Measurements from ENCODE around the gene G3BP1.
A peak's percentile ranks its signal among the peaks of the same experiment; 100 is the strongest.
"Not testable (repeated sequence)": the region's sequence is repeated elsewhere in the genome, so short reads cannot be mapped to it uniquely, and the experiment has no call there.

The G3BP1 gene

DNA sequence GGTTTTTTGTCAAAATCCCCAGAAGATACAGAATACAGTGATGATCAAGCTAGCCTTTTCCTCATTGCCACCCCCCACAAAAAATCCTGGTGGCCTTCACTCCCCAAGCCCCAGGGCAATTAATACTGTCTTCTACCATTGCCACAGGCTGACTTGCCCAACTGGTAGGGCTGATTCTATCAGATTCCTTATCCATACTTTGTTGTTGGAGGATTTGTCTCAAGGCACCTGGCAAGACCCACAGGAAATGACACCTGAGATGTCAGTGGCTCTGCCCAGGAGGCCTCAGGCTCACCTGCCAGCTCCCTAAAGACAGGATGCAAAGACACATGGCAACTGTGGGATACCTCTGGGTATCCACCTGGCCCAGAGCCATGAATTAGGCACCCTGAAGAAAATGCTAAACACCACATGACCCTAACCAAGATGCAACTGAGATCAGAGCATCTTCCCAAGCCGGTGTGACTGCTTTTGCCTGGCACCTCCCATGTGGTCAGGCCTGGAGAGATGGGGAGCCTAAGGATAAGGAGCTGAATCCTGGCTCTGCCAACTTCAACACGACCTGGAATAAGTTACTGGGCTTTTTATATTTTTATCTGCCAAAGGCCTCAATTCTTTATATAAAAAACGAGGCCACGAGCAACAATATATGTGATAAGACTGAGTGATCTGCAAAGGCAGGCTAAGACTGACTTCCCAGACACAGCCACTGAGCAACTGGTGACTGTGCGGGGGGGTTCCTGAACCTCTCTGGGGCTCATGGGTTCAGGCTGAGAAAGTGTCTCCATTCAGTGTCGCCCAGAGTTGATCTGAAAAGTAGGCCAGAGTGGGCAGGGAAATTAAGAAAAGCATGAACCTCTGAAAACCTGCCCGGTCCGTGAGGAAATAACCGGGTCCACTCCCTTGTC is 14.3 kb upstream of the G3BP1 start:
- no peak for DNase-seq

GRCh38 chr5:151758141-151758429 is 13.7 kb upstream of the G3BP1 start:
- no peak for DNase-seq

- peak; percentile 92 for DNase-seq
Measured at GRCh38 chr5:151758430-151759241, 13.1 kb upstream of the G3BP1 start, which contains the start of gene ATOX1. TSS of gene ATOX1 (minus strand) at chr5:151758631. CDS start at chr5:151758551, 80 bp downstream.

GRCh38 chr5:151764801-151765200 is 7.0 kb upstream of the G3BP1 start:
- no peak for DNase-seq

DNA sequence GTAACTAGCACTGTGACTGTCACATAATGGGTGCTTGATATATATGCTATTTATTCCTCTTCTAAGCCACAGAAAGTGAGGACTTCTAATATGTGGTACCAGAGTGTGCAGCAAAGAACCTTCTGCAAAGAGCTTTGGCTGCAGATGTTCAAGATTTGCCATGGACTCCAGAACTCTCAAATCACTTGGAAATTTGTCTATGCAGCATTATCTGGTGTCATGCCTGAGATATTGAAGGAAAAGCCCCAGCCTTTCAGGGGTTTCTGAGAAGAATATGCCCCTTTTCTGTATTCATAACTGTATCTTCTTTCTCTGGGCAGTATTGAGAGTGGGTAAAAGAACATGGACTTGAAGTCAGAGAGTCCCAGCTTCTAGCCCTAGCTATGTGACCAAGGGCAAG is 4.8 kb upstream of the G3BP1 start:
- DNase-seq, result no peak

DNA sequence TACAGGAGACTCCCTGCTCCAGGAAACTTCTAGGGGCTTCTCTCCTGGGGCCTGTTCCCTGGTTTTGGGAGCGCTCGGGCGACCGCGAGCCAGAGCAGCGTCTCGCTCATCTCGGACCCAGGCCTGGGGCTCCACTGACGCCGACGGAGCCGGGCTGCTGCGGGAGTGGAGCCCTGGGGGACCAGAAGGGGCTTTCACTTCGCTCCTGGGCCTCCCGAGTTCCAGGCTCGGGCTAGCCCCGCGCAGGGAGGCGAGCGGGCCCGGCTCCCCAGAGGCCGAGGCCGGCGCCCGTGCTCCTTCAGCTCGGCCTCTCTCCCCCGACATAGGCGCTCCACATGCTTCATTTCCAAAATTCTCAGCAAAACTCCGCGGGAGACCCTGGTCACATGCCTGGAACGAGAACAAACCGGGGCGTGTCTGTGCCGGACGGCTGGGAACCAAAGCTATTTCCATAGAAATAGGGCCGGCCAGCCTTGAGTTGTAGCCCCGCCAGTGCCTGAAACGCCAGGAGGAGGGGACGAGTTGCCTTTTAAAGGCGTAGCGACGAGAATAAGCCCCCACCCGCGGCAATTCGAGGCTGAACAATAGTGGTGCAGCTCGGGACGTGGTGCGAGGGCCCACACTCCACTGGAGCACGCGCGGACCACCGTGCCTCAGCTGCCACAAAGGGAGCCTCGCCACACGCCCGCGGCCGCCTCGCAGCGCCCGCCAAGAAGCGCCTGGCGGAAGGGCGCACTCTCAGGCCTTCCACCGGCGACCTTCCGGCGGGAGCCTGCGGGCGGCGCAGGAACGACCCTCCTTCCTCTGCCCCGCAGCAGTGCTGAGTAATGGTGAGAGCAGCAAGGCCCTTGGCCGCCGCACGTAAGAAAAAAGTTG is 1.1 kb upstream of the G3BP1 start:
- DNase-seq, result peak; percentile 77

GRCh38 chr5:151772029-151772845 is 483 bp downstream of the G3BP1 start:
- DNase-seq, result peak; percentile 87

DNA sequence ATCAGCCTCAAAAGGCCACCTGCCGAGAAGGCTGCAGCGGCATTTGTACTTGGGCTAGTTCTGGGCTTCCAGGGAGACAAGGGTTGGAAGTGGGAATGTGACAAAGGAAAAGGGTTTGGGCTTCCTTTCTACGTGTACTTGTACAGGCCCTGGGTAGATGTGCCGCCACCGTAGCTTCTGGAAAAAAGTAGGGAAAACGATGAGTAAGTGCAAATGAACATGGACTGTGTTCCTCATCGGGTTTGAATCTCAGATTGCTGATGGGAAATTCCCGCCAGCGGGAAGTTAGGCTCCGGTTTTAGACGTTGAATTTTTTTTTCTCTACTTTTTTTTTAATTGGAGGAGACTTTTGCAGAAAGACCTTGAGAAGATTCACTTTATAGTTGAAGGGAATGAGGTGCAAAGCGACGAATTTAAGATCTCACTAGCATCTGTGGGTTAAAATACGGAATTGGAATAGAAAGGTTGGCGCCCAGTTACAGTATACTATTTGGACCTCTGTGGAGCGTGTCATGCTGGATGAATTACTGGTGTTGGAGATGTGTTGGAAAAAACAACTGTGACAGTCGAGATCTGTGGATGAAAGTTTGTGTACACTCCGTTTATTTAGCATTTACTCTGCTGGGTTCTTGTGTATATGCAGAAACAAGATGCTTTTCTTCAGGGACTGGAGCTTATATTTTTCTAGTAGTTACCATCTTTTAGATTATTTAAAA is 1.2 kb downstream of the G3BP1 start:
- no peak for DNase-seq

DNA sequence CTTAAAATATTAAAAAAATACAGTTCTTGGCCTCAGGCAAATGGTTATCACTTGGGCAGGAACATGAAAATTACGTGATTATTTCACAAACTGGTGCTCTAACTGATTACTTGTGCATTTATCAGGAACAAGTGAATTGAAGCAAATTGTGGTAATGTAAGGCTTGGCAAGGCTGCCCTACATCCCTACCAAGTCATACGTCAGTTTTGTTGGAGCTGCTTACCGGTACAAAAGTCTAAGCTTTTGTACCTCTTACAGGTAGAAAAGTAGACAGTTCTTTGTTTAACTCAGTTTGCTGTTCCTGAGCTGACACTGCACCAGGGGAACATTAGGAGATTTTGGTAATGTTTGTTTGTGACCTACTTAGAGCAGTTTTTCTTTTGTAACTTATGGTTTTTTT is 2.2 kb downstream of the G3BP1 start:
- DNase-seq, result no peak

DNA sequence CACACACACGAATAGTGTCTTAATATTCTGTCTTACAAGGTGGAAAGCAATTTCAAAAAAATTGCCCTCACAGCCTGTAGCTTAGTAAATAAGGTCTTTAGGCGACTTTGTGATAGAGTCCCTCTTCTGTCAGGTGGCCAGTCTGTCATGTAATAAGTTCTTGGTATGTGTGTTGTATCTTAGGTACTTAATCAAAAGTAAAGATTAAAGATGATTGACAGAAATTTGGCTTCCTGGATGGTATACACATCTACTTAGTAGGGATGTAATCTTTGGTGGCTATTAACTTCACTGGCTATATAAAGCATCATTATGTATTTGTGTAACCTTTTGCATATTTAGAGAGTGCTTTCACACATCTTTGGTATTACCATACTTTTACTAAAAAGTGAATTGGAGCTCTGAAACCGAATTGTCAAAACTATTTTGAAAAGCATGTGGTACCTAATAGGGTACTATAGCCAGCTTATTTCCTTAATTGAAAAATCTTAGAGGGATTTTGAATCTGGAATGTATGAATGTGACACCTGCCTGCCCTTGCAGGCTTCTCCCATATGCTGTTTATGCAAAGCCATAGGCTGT is 3.4 kb downstream of the G3BP1 start:
- DNase-seq, result no peak

DNA sequence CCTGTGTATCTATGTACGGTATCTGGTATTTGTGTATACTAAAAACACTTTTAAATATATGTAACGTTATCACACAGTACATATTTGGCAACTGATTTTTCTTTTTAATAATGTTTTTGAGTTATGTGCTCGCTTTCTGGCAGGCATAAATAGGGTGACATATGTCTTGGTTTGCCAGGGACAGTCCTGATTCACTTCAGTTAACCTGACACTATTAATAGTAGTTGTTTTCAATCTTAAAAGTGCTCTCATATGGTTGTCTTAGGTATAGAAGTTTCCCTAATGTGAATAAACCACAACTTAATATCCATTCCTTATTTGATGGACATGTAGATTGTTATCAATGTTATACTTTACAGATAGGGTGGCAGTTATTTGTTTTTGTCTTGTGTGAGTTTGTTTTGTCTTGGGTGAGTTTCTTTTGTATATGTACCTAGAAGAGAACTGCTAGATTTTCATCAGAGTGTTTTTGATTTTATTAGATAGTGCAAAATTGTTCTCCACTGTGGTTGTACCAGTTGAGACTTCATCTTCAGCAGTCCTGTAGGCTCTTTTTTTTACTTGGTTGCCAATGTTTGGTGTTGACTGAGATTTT is 7.9 kb downstream of the G3BP1 start:
- DNase-seq, result no peak

- DNase-seq, result no peak
Measured at GRCh38 chr5:151780348-151780747, 8.6 kb downstream of the G3BP1 start.

- DNase-seq, result no peak
Measured at GRCh38 chr5:151781201-151781600, 9.4 kb downstream of the G3BP1 start.

DNA sequence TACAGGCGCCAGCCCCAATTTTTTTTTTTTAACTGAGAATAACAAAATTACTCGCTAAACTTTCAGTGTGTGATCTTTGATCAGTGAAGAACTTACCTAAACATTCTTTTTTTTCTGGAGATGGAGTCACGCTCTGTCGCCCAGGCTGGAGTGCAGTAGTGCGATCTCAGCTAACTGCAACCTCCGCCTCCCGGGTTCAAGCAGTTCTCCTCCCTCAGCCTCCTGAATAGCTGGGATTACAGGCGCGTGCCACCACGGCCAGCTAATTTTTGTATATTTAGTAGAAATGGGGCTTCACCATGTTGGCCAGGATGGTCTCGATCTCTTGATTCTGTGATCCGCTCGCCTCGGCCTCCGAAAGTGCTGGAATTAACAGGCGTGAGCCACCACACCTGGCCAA is 11.9 kb downstream of the G3BP1 start:
- not testable (repeated sequence) for DNase-seq

- DNase-seq, result no peak
Measured at GRCh38 chr5:151784141-151784540, 12.4 kb downstream of the G3BP1 start.

DNA sequence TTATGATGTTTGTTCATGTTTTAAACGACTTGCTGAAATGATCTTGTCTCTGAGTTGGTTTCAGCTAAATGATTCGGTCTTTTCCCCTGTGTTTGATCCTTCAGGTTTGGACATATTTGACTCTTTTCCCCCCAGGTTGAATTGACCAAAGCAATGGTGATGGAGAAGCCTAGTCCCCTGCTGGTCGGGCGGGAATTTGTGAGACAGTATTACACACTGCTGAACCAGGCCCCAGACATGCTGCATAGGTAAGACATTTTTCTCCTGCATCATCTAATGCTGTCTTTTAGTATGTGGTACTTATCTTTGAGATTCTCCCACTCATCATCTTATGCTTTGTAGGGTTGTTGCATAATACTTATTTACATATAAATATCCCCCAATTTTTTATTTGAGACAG is 14.7 kb downstream of the G3BP1 start:
- DNase-seq, result no peak

DNA sequence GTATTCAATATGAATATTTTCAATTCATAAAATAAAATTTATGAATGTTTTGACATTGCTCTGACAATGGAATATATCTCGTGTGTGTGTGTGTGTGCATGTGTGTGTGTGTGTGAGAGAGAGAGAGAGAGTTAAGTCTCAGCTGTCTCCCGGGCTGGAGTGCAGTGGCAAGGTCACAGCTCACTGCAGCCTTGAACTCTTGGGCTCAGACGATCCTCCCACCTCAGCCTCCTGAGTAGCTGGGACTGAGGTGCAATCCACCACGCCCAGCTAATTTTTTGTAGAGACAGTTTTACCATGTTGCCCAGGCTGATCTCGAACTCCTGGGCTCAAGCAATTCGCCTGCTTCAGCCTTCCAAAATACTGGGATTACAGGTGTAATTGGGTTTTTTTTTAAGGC is 16.1 kb downstream of the G3BP1 start:
- no peak for DNase-seq

DNA sequence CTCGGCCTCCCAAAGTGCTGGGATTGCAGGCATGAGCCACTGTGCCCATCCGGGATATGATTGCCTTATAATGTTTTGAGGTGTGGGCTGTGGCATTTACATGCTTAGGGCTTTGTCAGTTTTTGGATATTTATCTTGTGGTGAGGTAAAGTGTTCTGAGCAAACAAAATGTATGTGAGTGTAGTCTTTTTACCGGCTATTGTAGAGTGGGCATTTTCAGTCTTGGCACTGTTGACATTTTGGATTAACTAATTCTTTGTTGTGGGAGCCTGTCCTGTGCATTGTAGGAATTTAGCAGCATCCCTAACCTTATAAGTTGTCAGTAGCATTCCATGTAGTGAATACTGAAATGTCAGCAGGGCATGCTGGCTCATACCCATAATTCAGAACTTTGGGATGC is 21.6 kb downstream of the G3BP1 start:
- no peak for DNase-seq

- no peak for DNase-seq
Measured at GRCh38 chr5:151795426-151795825, 23.7 kb downstream of the G3BP1 start.

DNA sequence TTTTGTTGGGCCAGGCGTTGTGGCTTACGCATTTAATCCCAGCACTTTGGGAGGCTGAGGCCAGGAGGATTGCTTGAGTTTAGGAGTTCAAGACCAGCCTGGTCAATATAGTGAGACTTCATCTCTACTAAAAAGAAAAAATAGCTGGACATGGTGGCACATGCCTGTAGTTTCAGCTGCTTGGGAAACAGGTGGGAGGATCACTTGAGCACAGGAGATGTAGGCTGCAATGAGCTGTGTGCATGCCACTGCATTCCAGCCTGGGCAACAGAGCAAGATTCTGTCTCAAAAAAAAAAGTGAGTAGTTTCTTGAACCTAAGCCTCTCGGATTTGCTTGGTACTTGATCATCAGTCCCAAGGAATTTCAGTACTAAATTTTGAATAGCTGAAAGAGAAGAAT is 26.9 kb downstream of the G3BP1 start:
- no peak for DNase-seq

GRCh38 chr5:151799407-151799806 is 27.7 kb downstream of the G3BP1 start:
- DNase-seq, result no peak
